WERI-Rb-1 (cell line): ENCODE measurements around the gene SCUBE3.

Experiments
- DNase-seq: peaks from one replicate; pipeline ENCODE4 v3.0.0-alpha.2; 2020
- H3K27ac ChIP-seq: fragments of 250-450 bp; sonication (Bioruptor Pico); 2 replicates; pipeline ENCODE4 v1.5.1; 2020; ENCODE audit warnings: mild to moderate bottlenecking, moderate library complexity
- H3K27me3 ChIP-seq: fragments of 250-450 bp; sonication (Bioruptor Pico); 2 replicates; pipeline ENCODE4 v1.5.1; 2021; ENCODE audit warnings: mild to moderate bottlenecking, low read depth, moderate library complexity; ENCODE audit not compliant: insufficient read depth, severe bottlenecking
- H3K36me3 ChIP-seq: fragments of 250-450 bp; sonication (Bioruptor Pico); 2 replicates; pipeline ENCODE4 v1.5.1; 2020; ENCODE audit warnings: mild to moderate bottlenecking, moderate library complexity
- H3K4me3 ChIP-seq: 2 replicates; pipeline ENCODE4 v1.5.1; 2011; ENCODE audit warnings: low read depth, mild to moderate bottlenecking, control low read depth, low read length
- H3K9me3 ChIP-seq: fragments of 250-450 bp; sonication (Bioruptor Pico); 2 replicates; pipeline ENCODE4 v1.5.1; 2021; ENCODE audit warnings: mild to moderate bottlenecking, moderate library complexity; ENCODE audit not compliant: severe bottlenecking
- TF ChIP-seq, protein P1 (sequence below): IDR thresholded peaks from 2 replicates; pipeline ENCODE4 v1.5.1; 2011; ENCODE audit warnings: low read depth, mild to moderate bottlenecking, control low read depth, inconsistent platforms, low read length

Gene SCUBE3

GRCh38 chr6:35280903-35281302 lies 67.1 kb downstream of the SCUBE3 start:
- no peak for DNase-seq
- Histone ChIP-seq H3K4me3 (no peak overlapping the region), H3K9me3 (no peaks in the 10 kb centered on the region), H3K27me3 (no peaks in the 10 kb centered on the region), H3K36me3 (peaks cover 54% of the 10 kb centered on the region), H3K27ac (no peak overlapping the region)
- TF ChIP-seq, protein P1, sequence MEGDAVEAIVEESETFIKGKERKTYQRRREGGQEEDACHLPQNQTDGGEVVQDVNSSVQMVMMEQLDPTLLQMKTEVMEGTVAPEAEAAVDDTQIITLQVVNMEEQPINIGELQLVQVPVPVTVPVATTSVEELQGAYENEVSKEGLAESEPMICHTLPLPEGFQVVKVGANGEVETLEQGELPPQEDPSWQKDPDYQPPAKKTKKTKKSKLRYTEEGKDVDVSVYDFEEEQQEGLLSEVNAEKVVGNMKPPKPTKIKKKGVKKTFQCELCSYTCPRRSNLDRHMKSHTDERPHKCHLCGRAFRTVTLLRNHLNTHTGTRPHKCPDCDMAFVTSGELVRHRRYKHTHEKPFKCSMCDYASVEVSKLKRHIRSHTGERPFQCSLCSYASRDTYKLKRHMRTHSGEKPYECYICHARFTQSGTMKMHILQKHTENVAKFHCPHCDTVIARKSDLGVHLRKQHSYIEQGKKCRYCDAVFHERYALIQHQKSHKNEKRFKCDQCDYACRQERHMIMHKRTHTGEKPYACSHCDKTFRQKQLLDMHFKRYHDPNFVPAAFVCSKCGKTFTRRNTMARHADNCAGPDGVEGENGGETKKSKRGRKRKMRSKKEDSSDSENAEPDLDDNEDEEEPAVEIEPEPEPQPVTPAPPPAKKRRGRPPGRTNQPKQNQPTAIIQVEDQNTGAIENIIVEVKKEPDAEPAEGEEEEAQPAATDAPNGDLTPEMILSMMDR, result no peak

GRCh38 chr6:35282472-35282871 lies 68.7 kb downstream of the SCUBE3 start:
- Histone ChIP-seq H3K27ac (no peak overlapping the region), H3K36me3 (peaks cover 69% of the 10 kb centered on the region), H3K9me3 (no peaks in the 10 kb centered on the region), H3K4me3 (no peak overlapping the region), H3K27me3 (no peaks in the 10 kb centered on the region)
- TF ChIP-seq, protein P1, result no peak
- DNase-seq, result no peak

- Histone ChIP-seq H3K36me3 (peaks cover 78% of the 10 kb centered on the region), H3K27ac (no peak overlapping the region), H3K27me3 (no peaks in the 10 kb centered on the region), H3K9me3 (no peaks in the 10 kb centered on the region), H3K4me3 (no peak overlapping the region)
- TF ChIP-seq, protein P1, result no peak
- DNase-seq, result no peak
Observed at GRCh38 chr6:35283361-35283760, 69.6 kb downstream of the SCUBE3 start.

GRCh38 chr6:35287671-35288396 lies 74.1 kb downstream of the SCUBE3 start:
- Histone ChIP-seq H3K36me3 (peaks cover 99% of the 10 kb centered on the region), H3K27ac (no peak overlapping the region)
- TF ChIP-seq, protein P1, result no peak

GRCh38 chr6:35288834-35289233 lies 75.1 kb downstream of the SCUBE3 start:
- no peaks in the 10 kb centered on the region for H3K9me3 ChIP-seq
- H3K27ac ChIP-seq, result no peak overlapping the region
- peaks cover 99% of the 10 kb centered on the region for H3K36me3 ChIP-seq
- TF ChIP-seq, protein P1, result no peak
- DNase-seq, result no peak
- H3K27me3 ChIP-seq, result no peaks in the 10 kb centered on the region
- no peak overlapping the region for H3K4me3 ChIP-seq

More at GRCh38 chr6:35287671-35288396, 74.1 kb downstream of the SCUBE3 start:
- no peak for DNase-seq
- H3K4me3 ChIP-seq, result no peak overlapping the region
- no peaks in the 10 kb centered on the region for H3K9me3 ChIP-seq
- no peaks in the 10 kb centered on the region for H3K27me3 ChIP-seq

DNA sequence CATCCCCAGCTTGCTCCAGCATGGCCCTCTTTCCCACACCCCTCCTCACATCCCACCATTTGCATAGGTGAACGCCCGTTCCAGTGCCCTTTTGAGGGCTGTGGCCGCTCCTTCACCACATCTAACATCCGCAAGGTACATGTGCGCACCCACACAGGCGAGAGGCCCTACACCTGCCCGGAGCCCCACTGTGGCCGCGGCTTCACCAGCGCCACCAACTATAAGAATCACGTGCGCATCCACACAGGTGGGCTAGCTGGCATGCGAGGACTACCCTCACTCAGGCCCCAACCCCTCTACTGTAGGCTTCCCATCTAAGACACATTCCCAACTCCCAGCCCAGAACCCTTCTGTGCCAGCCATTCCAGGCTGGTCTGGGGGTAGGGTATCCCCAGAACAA lies 77.7 kb downstream of the SCUBE3 start:
- Histone ChIP-seq H3K4me3 (no peak overlapping the region), H3K36me3 (peaks cover 100% of the 10 kb centered on the region), H3K27ac (no peak overlapping the region), H3K27me3 (no peaks in the 10 kb centered on the region), H3K9me3 (no peaks in the 10 kb centered on the region)
- DNase-seq, result no peak
- TF ChIP-seq, protein P1, result no peak
